Heart left ventricle (tissue), 16 donors: ENCODE measurements around the gene CAMK2D. TPM values are rescaled to one million over a fixed set of nuclear protein-coding genes. Genes with fewer than 3 reads are reported as not detected.
"Not testable (repeated sequence)": the region's sequence is repeated elsewhere in the genome, so short reads cannot be mapped to it uniquely, and the experiment has no call there.

Source experiments
- ATAC-seq, 4 donors: fragments of 200-7000 bp; cut with Tn5 transposase; one replicate each; pipeline ENCODE4 v1.9.1; 2020 to 2022; ENCODE audit warnings: moderate library complexity in 4 of 4, mild to moderate bottlenecking in 3 of 4, moderate number of reproducible peaks in 1 of 4
- DNase-seq, 5 donors: peaks; one replicate each; pipeline ENCODE4 v3.0.0-alpha.2; 2020
- H3K27ac ChIP-seq, 12 donors: fragments of 200-600 bp; sonication (generic) in 4 of 12; one replicate each; pipeline versions ENCODE4 v1.5.0 to v1.8.0; 2016 to 2022; ENCODE audit warnings: mild to moderate bottlenecking in 2 of 12
- H3K27me3 ChIP-seq, 9 donors: fragments of 200-600 bp; sonication (generic) in 2 of 9; one replicate each; pipeline versions ENCODE4 v1.5.1 to v1.8.0; 2016 to 2022; ENCODE audit warnings: mild to moderate bottlenecking in 3 of 9
- H3K36me3 ChIP-seq, 9 donors: fragments of 200-600 bp; sonication (generic) in 2 of 9; one replicate each; pipeline versions ENCODE4 v1.5.0 to v1.8.0; 2018 to 2022; ENCODE audit warnings: mild to moderate bottlenecking in 2 of 9
- H3K4me1 ChIP-seq, 12 donors: fragments of 200-600 bp; sonication (generic) in 4 of 12; one replicate each; pipeline versions ENCODE4 v1.5.0 to v1.8.0; 2016 to 2022; ENCODE audit warnings: mild to moderate bottlenecking in 3 of 12
- H3K4me3 ChIP-seq, 12 donors: fragments of 200-600 bp; sonication (generic) in 4 of 12; one replicate each; pipeline versions ENCODE4 v1.5.0 to v1.8.0; 2017 to 2022; ENCODE audit warnings: mild to moderate bottlenecking in 9 of 12, moderate library complexity in 4 of 12
- H3K9me3 ChIP-seq, 12 donors: fragments of 200-600 bp; sonication (generic) in 4 of 12; one replicate each; pipeline versions ENCODE4 v1.5.0 to v1.8.0; 2016 to 2022; ENCODE audit warnings: mild to moderate bottlenecking in 1 of 12
- POLR2A ChIP-seq, 2 donors: fragments of 450-650 bp; IDR thresholded peaks; one replicate each; pipeline ENCODE4 v1.6.1; 2017; ENCODE audit warnings: antibody characterized with exemption in 2 of 2, mild to moderate bottlenecking in 2 of 2, moderate library complexity in 2 of 2
- WGBS, 4 donors: extraction: QIAGEN DNeasy Blood & Tissue Kit in 2 of 4; methylation state at CpG; one replicate each; pipeline versions ENCODE4 v1.1.5 to v1.1.7; 2013 to 2018; 5-methylcytosine and 5-hydroxymethylcytosine counted together
- intact Hi-C, 10 donors: fragments of 100-400 bp; cut with DNase I; formaldehyde crosslinking; loops; one replicate each; pipeline versions ENCODE4 v1.11.1 to v1.14.2; 2022
- polyA plus RNA-seq, 2 donors: library from polyadenylated mRNA; stranded (reverse); fragments of 200-250 nt; gene quantifications; one replicate each; pipeline ENCODE4 v1.2.3, GENCODE V29; 2013
- total RNA-seq, 9 donors: library from RNA; depleted of rRNA in 2 of 9; stranded (reverse); fragments of >200 nt in 2 of 9; fragmentation: NEBNext Ultra II Directional in 3 of 9; extraction: Animal tissue kit (Norgen Biotek cat#: 25700) in 3 of 9; gene quantifications; one replicate each; pipeline versions ENCODE4 v1.1.0 to v1.2.4, GENCODE V29; 2016 to 2023
- TF ChIP-seq, protein P1 (sequence below), 12 donors: fragments of 200-600 bp; sonication (generic) in 4 of 12; IDR thresholded peaks; one replicate each; pipeline versions ENCODE4 v1.5.0 to v1.8.0; 2018 to 2022; ENCODE audit warnings: antibody characterized with exemption in 12 of 12, mild to moderate bottlenecking in 5 of 12
- donor health status: ischemic (EF 13 %, LVEDD 7.1; RV severe dilation, severe dysfunction).
- donor health status: healthy with polysubstance abuse.
- donor health status: DM: no; HTN: yes; CAD: no.
- donor health status: DM: no; HTN: no; CAD: no.
- donor health status: ischemic (EF 25% LVEDD 6.9; RV normal size, moderate dysfunction).
- donor health status: ischemic (EF 25% LVEDD 5.7; RV mildly dilated, moderate dysfunction).
- donor health status: healthy.
- donor health status: DM: yes; HTN: yes; CAD: no.
- donor health status: ischemic (EF 35%, LVEDD 5.7; RV mildly dilated, moderate dysfunction).
- donor health status: nonischemic (EF 11% LVEDD 7.7; RV severe dilation, severe dysfunction).
- donor health status: DM: yes; HTN: yes; CAD: no.
- donor health status: PGD.
- donor health status: ischemic (EF 29% LVEDD 5.4; RV normal size, mild dysfunction).
- donor health status: nonischemic (EF 23%, LVEDD 6.1; RV moderate dilation, normal function).

The CAMK2D gene
- total and polyA plus RNA-seq, 11 donors: 40.9 to 294 (median 215) TPM

DNA sequence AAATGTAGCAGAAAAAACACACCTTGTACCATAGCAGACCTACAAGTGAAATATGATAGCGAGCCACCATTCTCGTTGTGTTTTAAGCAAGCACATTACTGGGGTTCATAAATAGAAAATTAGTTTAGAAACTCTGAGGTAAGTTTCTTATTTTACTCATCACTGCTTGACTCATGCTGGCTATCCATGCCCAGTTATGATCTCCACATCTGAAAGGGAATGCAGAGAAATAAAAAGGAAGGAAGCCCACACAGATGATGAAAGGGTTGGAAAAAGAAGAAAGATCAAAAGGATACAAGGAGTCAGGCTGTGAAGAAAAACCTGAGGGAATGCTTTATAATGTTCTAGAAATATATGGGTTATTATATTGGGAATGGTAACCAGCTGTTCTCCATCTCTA is 54.5 kb downstream of the CAMK2D start:
- peaks cover 0 to 5% (median 0%) of the 10 kb centered on the region in 9 donors for H3K36me3 ChIP-seq
- H3K27me3 ChIP-seq: no peaks in the 10 kb centered on the region
- 50 to 62% (median 53%) methylated on average over 2 of the region's 2 CpGs for WGBS, 4 donors
- no peak for TF ChIP-seq POLR2A (IDR thresholded peaks at IDR 0.05)
- TF ChIP-seq, protein P1, sequence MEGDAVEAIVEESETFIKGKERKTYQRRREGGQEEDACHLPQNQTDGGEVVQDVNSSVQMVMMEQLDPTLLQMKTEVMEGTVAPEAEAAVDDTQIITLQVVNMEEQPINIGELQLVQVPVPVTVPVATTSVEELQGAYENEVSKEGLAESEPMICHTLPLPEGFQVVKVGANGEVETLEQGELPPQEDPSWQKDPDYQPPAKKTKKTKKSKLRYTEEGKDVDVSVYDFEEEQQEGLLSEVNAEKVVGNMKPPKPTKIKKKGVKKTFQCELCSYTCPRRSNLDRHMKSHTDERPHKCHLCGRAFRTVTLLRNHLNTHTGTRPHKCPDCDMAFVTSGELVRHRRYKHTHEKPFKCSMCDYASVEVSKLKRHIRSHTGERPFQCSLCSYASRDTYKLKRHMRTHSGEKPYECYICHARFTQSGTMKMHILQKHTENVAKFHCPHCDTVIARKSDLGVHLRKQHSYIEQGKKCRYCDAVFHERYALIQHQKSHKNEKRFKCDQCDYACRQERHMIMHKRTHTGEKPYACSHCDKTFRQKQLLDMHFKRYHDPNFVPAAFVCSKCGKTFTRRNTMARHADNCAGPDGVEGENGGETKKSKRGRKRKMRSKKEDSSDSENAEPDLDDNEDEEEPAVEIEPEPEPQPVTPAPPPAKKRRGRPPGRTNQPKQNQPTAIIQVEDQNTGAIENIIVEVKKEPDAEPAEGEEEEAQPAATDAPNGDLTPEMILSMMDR (IDR thresholded peaks at IDR 0.05): no peak
- peak overlapping the region in 8 of 12 donors; percentile 3 to 61 (median 28) for H3K27ac ChIP-seq
- H3K4me1 ChIP-seq: peaks cover 0 to 59% (median 22%) of the 10 kb centered on the region in 12 donors
- ATAC-seq: peak in 3 of 4 donors; percentile 52 to 67 (median 63)
- no peak for DNase-seq
- H3K9me3 ChIP-seq: no peaks in the 10 kb centered on the region
- H3K4me3 ChIP-seq: no peak overlapping the region
- intact Hi-C loops: no loop called here

DNA sequence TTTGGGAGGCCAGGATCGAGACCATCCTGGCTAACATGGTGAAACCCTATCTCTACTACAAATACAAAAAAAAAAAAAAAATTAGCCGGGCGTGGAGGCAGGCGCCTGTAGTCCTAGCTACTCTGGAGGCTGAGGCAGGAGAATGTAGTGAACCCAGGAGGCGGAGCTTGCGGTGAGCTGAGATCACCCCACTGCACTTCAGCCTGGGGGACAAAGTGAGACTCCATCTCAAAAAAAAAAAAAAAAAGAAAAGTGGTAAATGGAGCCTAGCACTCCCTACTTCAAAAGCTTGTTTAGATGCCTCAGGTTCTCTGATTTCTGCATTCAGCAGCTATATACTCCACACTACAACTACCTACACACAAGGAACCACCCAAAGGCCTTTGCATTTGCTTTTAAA is 56.4 kb downstream of the CAMK2D start:
- H3K27me3 ChIP-seq, intact Hi-C loops, H3K36me3 ChIP-seq, DNase-seq, H3K4me3 ChIP-seq, H3K9me3 ChIP-seq, ATAC-seq, H3K27ac ChIP-seq: not testable (repeated sequence)
- 94 to 97% (median 95%) methylated on average over 6 of the region's 6 CpGs for WGBS, 4 donors
- H3K4me1 ChIP-seq: peaks cover 0 to 55% (median 22%) of the 10 kb centered on the region in 12 donors

DNA sequence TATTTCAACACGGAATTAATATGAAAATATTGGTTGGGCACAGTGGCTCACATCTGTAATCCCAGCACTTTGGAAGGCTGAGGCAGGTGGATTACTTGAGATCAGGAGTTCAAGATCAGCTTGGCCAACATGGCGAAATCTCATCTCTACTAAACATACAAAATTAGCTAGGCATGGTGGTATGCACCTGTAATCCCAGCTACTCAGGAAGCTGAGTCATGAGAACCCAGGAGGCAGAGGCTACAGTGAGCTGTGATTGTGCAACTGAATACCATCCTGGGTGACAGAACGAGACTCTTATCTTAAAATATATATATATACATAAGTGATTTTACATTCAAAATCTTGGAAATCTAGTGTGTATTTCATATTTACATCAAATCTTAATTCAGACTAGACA is 58.9 kb downstream of the CAMK2D start:
- H3K4me1 ChIP-seq: peaks cover 0 to 44% (median 14%) of the 10 kb centered on the region in 12 donors
- DNase-seq, ATAC-seq, H3K27me3 ChIP-seq, H3K36me3 ChIP-seq, intact Hi-C loops, H3K9me3 ChIP-seq, H3K27ac ChIP-seq, H3K4me3 ChIP-seq: not testable (repeated sequence)
- WGBS, 4 donors: 78 to 85% (median 81%) methylated on average over 3 of the region's 3 CpGs

DNA sequence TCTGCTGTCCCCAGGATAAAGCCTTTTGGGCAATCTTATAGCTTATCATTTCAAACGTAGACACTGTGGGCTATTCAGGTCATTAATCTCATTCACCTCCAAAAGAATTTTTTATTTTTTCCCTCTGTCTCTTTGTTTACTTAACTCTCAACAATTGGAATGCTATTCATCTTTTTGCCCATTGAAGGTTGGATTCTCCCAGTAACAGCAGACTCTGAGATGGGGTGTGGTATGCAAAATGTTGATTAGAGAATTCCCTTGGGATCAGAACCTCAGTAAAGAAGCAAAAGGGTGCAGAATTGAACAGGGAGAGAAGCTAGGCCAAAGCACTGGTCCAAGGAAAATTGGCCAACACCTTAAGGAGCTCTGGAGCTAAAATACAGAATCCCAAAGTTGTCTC is 60.4 kb downstream of the CAMK2D start:
- intact Hi-C loops: no loop called here
- Histone ChIP-seq H3K27ac (no peak overlapping the region), H3K27me3 (no peaks in the 10 kb centered on the region), H3K4me1 (peaks cover 0 to 34% (median 14%) of the 10 kb centered on the region in 12 donors), H3K9me3 (no peaks in the 10 kb centered on the region), H3K36me3 (peaks cover 0 to 5% (median 0%) of the 10 kb centered on the region in 9 donors), H3K4me3 (no peak overlapping the region)
- DNase-seq: no peak
- TF ChIP-seq, protein P1 (IDR thresholded peaks at IDR 0.05): no peak
- TF ChIP-seq POLR2A (IDR thresholded peaks at IDR 0.05): no peak
- 17 to 42% (median 30%) methylated on average over 1 of the region's 1 CpG for WGBS, 4 donors
- no peak for ATAC-seq

DNA sequence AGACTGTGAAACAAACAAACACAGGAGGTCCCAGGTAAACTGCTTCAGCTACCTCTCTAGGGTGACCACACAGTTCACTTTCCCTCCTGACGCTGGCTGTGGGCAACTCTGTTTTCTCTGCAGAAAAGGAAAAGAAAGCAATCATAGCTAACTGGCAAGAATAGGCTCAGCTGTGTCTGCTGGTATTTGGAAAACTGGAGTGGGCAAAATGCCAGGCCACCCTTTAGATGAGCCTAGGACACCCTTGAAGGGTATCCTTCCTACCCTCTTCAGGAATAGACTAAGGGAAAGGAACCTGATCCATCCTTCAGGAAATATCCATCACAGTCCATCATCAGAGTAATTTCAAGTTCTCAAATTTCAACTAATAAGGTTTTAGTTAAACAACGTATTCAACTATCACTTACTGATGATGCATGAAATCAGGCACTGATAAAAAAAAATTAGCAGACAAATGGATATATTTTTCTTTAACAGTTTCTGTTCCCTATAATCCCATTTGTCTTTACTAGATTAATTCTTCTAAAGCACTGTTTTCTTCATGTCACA is 60.9 kb downstream of the CAMK2D start:
- Histone ChIP-seq H3K27ac (peak overlapping the region in 1 of 12 donors; percentile 6), H3K4me1 (peaks cover 0 to 33% (median 13%) of the 10 kb centered on the region in 12 donors), H3K36me3 (peaks cover 0 to 5% (median 0%) of the 10 kb centered on the region in 9 donors), H3K9me3 (no peaks in the 10 kb centered on the region), H3K27me3 (no peaks in the 10 kb centered on the region), H3K4me3 (no peak overlapping the region)
- DNase-seq (peak in 1 of 5 donors; percentile 32), ATAC-seq (peak in 2 of 4 donors; percentile 11 to 35)
- TF ChIP-seq, protein P1 (IDR thresholded peaks at IDR 0.05): no peak
- TF ChIP-seq POLR2A (IDR thresholded peaks at IDR 0.05): no peak
- 60 to 69% (median 66%) methylated on average over 2 of the region's 2 CpGs for WGBS, 4 donors
- intact Hi-C loops: no loop called here
